Measurements from ENCODE around the gene F7.

The F7 gene

DNA sequence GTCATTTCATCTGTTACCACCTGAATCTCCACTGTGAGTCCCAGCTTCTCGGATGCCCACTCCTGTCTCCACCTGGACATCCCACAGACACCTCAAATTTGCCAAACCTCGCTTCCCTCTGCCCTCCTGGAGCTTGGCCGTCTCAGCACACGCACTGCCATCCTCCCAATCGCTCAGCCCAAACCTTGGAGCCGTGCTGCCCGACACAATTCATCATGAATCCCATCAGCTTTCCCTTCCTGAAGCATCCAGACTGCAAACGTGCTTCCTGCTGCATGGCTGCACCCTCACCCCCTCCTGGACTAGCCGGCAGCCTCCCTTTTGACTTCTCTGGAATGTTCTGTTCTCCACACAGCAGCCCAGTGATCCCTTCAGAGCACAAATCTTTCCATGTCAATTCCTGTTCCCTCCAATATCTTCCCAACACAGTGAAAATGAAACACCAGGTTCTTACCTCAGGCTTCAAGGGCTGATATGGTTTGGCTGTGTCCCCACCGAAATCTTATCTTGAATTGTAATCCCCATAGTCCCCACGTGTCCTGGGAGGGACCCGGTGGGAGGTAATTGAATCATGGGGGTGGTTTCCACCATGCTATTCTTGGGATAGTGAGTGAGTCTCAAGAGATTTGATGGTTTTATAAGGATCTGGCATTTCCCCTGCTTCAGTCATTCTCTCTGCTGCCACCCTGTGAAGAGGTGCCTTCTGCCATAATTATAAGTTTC lies 51.8 kb downstream of the F7 start (continued):
- TF ChIP-seq, protein P1, sequence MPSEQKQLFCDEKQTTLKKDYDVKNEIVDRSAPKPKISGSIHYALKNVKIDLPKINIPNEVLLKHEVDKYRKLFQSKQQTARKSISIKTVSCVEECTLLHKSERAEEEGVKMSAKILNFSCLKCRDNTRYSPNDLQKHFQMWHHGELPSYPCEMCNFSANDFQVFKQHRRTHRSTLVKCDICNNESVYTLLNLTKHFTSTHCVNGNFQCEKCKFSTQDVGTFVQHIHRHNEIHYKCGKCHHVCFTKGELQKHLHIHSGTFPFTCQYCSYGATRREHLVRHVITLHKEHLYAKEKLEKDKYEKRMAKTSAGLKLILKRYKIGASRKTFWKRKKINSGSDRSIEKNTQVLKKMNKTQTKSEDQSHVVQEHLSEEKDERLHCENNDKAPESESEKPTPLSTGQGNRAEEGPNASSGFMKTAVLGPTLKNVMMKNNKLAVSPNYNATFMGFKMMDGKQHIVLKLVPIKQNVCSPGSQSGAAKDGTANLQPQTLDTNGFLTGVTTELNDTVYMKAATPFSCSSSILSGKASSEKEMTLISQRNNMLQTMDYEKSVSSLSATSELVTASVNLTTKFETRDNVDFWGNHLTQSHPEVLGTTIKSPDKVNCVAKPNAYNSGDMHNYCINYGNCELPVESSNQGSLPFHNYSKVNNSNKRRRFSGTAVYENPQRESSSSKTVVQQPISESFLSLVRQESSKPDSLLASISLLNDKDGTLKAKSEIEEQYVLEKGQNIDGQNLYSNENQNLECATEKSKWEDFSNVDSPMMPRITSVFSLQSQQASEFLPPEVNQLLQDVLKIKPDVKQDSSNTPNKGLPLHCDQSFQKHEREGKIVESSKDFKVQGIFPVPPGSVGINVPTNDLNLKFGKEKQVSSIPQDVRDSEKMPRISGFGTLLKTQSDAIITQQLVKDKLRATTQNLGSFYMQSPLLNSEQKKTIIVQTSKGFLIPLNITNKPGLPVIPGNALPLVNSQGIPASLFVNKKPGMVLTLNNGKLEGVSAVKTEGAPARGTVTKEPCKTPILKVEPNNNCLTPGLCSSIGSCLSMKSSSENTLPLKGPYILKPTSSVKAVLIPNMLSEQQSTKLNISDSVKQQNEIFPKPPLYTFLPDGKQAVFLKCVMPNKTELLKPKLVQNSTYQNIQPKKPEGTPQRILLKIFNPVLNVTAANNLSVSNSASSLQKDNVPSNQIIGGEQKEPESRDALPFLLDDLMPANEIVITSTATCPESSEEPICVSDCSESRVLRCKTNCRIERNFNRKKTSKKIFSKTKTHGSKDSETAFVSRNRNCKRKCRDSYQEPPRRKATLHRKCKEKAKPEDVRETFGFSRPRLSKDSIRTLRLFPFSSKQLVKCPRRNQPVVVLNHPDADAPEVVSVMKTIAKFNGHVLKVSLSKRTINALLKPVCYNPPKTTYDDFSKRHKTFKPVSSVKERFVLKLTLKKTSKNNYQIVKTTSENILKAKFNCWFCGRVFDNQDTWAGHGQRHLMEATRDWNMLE (tag by site-specific recombination; conservative IDR thresholded peaks at IDR 0.05; ENCODE audit: low read depth): no peak
- TF ChIP-seq ZNF157 (tag by site-specific recombination; IDR thresholded peaks at IDR 0.05) (no peak), ZNF292 (tag by site-specific recombination; IDR thresholded peaks at IDR 0.05; ENCODE audit: borderline replicate concordance, low read depth) (no peak), PRDM6 (tag by site-specific recombination; IDR thresholded peaks at IDR 0.05) (no peak), ZBTB49 (tag by site-specific recombination; IDR thresholded peaks at IDR 0.05; ENCODE audit: low read depth) (no peak), YY2 (tag by site-specific recombination; IDR thresholded peaks at IDR 0.05) (no peak), SP7 (tag by site-specific recombination; IDR thresholded peaks at IDR 0.05) (0 out of 2 replicates have a peak, but pooled peaks have one; percentile 91), ZNF311 (tag by site-specific recombination; IDR thresholded peaks at IDR 0.05; ENCODE audit: borderline replicate concordance) (no peak), ZIC2 (tag by site-specific recombination; IDR thresholded peaks at IDR 0.05) (peak; percentile 57; the same call in 1 of the 2 replicates), ZNF211 (tag by site-specific recombination; IDR thresholded peaks at IDR 0.05; ENCODE audit: low read depth) (no peak), ZNF37A (tag by site-specific recombination; IDR thresholded peaks at IDR 0.05) (no peak), ZNF792 (tag by site-specific recombination; IDR thresholded peaks at IDR 0.05) (no peak), ZNF561 (tag by site-specific recombination; IDR thresholded peaks at IDR 0.05; ENCODE audit: borderline replicate concordance) (no peak), FEZF1 (tag by site-specific recombination; IDR thresholded peaks at IDR 0.05) (no peak), ZNF138 (tag by site-specific recombination; IDR thresholded peaks at IDR 0.05; ENCODE audit: borderline replicate concordance) (no peak)
- TF ChIP-seq, protein P2, sequence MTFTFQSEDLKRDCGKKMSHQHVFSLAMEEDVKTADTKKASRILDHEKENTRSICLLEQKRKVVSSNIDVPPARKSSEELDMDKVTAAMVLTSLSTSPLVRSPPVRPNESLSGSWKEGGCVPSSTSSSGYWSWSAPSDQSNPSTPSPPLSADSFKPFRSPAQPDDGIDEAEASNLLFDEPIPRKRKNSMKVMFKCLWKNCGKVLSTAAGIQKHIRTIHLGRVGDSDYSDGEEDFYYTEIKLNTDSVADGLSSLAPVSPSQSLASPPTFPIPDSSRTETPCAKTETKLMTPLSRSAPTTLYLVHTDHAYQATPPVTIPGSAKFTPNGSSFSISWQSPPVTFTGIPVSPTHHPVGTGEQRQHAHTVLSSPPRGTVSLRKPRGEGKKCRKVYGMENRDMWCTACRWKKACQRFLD (tag by site-specific recombination; IDR thresholded peaks at IDR 0.05): no peak
- TF ChIP-seq, protein P3, sequence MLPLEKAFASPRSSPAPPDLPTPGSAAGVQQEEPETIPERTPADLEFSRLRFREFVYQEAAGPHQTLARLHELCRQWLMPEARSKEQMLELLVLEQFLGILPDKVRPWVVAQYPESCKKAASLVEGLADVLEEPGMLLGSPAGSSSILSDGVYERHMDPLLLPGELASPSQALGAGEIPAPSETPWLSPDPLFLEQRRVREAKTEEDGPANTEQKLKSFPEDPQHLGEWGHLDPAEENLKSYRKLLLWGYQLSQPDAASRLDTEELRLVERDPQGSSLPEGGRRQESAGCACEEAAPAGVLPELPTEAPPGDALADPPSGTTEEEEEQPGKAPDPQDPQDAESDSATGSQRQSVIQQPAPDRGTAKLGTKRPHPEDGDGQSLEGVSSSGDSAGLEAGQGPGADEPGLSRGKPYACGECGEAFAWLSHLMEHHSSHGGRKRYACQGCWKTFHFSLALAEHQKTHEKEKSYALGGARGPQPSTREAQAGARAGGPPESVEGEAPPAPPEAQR (tag by site-specific recombination; IDR thresholded peaks at IDR 0.05): no peak
- TF ChIP-seq, protein P4, sequence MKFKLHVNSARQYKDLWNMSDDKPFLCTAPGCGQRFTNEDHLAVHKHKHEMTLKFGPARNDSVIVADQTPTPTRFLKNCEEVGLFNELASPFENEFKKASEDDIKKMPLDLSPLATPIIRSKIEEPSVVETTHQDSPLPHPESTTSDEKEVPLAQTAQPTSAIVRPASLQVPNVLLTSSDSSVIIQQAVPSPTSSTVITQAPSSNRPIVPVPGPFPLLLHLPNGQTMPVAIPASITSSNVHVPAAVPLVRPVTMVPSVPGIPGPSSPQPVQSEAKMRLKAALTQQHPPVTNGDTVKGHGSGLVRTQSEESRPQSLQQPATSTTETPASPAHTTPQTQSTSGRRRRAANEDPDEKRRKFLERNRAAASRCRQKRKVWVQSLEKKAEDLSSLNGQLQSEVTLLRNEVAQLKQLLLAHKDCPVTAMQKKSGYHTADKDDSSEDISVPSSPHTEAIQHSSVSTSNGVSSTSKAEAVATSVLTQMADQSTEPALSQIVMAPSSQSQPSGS (tag by site-specific recombination; IDR thresholded peaks at IDR 0.05; ENCODE audit: low read depth): no peak

Data from HEK293 (cell line).